Measurements from ENCODE around the gene TUT1. TPM values are rescaled to one million over a fixed set of nuclear protein-coding genes. Genes with fewer than 3 reads are reported as not detected.

The TUT1 gene
- total RNA-seq, 1 donor from 2014 or later = 22.1 TPM

- H3K36me3 Mint-ChIP-seq = peaks cover 7% of the 10 kb centered on the region
- no peaks in the 10 kb centered on the region for H3K27me3 Mint-ChIP-seq
- no peaks in the 10 kb centered on the region for H3K9me3 Mint-ChIP-seq
- peak overlapping the region; percentile 97 for H3K4me3 Mint-ChIP-seq
- H3K4me1 Mint-ChIP-seq (ENCODE audit: unreplicated experiment) = peaks cover 41% of the 10 kb centered on the region
- TF ChIP-seq CTCF (conservative IDR thresholded peaks at IDR 0.05) = no peak
- H3K27ac Mint-ChIP-seq = peak overlapping the region; percentile 97
- DNase-seq (ENCODE audit: extremely low spot score, unreplicated experiment) = no peak
Measured at GRCh38 chr11:62542111-62542745, 49.1 kb downstream of the TUT1 start.

GRCh38 chr11:62540804-62541701 lies 50.3 kb downstream of the TUT1 start:
- peak overlapping the region; percentile 97 for H3K27ac Mint-ChIP-seq
- H3K4me1 Mint-ChIP-seq (ENCODE audit: unreplicated experiment) = peaks cover 41% of the 10 kb centered on the region
- peaks cover 11% of the 10 kb centered on the region for H3K36me3 Mint-ChIP-seq
- DNase-seq (ENCODE audit: extremely low spot score, unreplicated experiment) = no peak
- no peak for TF ChIP-seq CTCF (conservative IDR thresholded peaks at IDR 0.05)
- H3K4me3 Mint-ChIP-seq = peak overlapping the region; percentile 97
- no peaks in the 10 kb centered on the region for H3K27me3 Mint-ChIP-seq
- H3K9me3 Mint-ChIP-seq = no peaks in the 10 kb centered on the region

GRCh38 chr11:62539238-62539925 lies 51.9 kb downstream of the TUT1 start:
- peaks cover 45% of the 10 kb centered on the region for H3K4me1 Mint-ChIP-seq (ENCODE audit: unreplicated experiment)
- DNase-seq (ENCODE audit: extremely low spot score, unreplicated experiment) = no peak
- no peaks in the 10 kb centered on the region for H3K27me3 Mint-ChIP-seq
- peak overlapping the region; percentile 74 for H3K27ac Mint-ChIP-seq
- no peak for TF ChIP-seq CTCF (conservative IDR thresholded peaks at IDR 0.05)
- peaks cover 17% of the 10 kb centered on the region for H3K36me3 Mint-ChIP-seq
- no peaks in the 10 kb centered on the region for H3K9me3 Mint-ChIP-seq
- H3K4me3 Mint-ChIP-seq = peak overlapping the region; percentile 62

- no peaks in the 10 kb centered on the region for H3K27me3 Mint-ChIP-seq
- H3K9me3 Mint-ChIP-seq = no peaks in the 10 kb centered on the region
- H3K27ac Mint-ChIP-seq = peak overlapping the region; percentile 74
- peaks cover 23% of the 10 kb centered on the region for H3K36me3 Mint-ChIP-seq
- no peak for DNase-seq (ENCODE audit: extremely low spot score, unreplicated experiment)
- TF ChIP-seq CTCF (conservative IDR thresholded peaks at IDR 0.05) = no peak
- H3K4me3 Mint-ChIP-seq = peak overlapping the region; percentile 62
- H3K4me1 Mint-ChIP-seq (ENCODE audit: unreplicated experiment) = peaks cover 43% of the 10 kb centered on the region
Measured at GRCh38 chr11:62538470-62539237, 52.7 kb downstream of the TUT1 start.
